ENCODE results near the gene TPRN.

- TF ChIP-seq CTCF (IDR thresholded peaks at IDR 0.05 in 8 of 11, conservative IDR thresholded peaks at IDR 0.05 in 3 of 11) (no peak), POLR2AphosphoS5 (IDR thresholded peaks at IDR 0.05) (no peak), POLR2A (IDR thresholded peaks at IDR 0.05) (no peak)
Observed at GRCh38 chr9:137182836-137183235, 17.7 kb downstream of the TPRN start.
